ENCODE data around the gene PIK3R5.

- no peak for TF ChIP-seq GATA2 (IDR thresholded peaks at IDR 0.05; ENCODE audit: low read depth, low read length)
- TF ChIP-seq GATA3 (IDR thresholded peaks at IDR 0.05; ENCODE audit: low read depth, low read length) = no peak
Measured at GRCh38 chr17:8964801-8965393, 610 bp downstream of the PIK3R5 start.

Measured in SH-SY5Y (cell line).